Activated CD4-positive, alpha-beta T cell treated with anti-CD3 and anti-CD28 coated beads, Interleukin-2, amount 50 U/mL, for 24 hours (primary cell): ENCODE measurements around the gene PFKFB2.

Source experiments
- DNase-seq, 2 donors: peaks; one replicate each; pipeline ENCODE4 v3.0.0-alpha.2; 2020; ENCODE audit warnings: low read depth in 1 of 2, low spot score in 1 of 2

PFKFB2 gene

GRCh38 chr1:207052911-207053769 is at the start of gene PFKFB2:
Gene PFKFB2 (plus strand): TSS chr1:207053275. CDS start chr1:207054718, 1,443 bp downstream.
- peak; percentile 88 to 91 for DNase-seq

GRCh38 chr1:207004931-207005830 is 47.9 kb upstream of the PFKFB2 start:
- peak in 1 of 2 donors; percentile 25 for DNase-seq

GRCh38 chr1:207006083-207006482 is 47.0 kb upstream of the PFKFB2 start:
- no peak for DNase-seq

- no peak for DNase-seq
These were observed 46.2 kb upstream of the PFKFB2 start for GRCh38 chr1:207006914-207007313.

- no peak for DNase-seq
These were observed 45.6 kb upstream of the PFKFB2 start for GRCh38 chr1:207007352-207008033.

GRCh38 chr1:207009182-207009850 is 43.8 kb upstream of the PFKFB2 start:
- DNase-seq = no peak

GRCh38 chr1:207009945-207010344 is 43.1 kb upstream of the PFKFB2 start:
- no peak for DNase-seq

- no peak for DNase-seq
These were observed 42.3 kb upstream of the PFKFB2 start for GRCh38 chr1:207010726-207011125.

- DNase-seq = no peak
These were observed 39.6 kb upstream of the PFKFB2 start for GRCh38 chr1:207013321-207014085.

GRCh38 chr1:207014728-207015127 is 38.3 kb upstream of the PFKFB2 start:
- no peak for DNase-seq

GRCh38 chr1:207015791-207016190 is 37.3 kb upstream of the PFKFB2 start:
- no peak for DNase-seq

- DNase-seq = no peak
These were observed 35.2 kb upstream of the PFKFB2 start for GRCh38 chr1:207017615-207018559.

- DNase-seq = no peak
These were observed 34.4 kb upstream of the PFKFB2 start for GRCh38 chr1:207018707-207019106.

GRCh38 chr1:207019161-207019560 is 33.9 kb upstream of the PFKFB2 start:
- DNase-seq = no peak

GRCh38 chr1:207019661-207020060 is 33.4 kb upstream of the PFKFB2 start:
- DNase-seq = no peak

- DNase-seq = no peak
These were observed 32.9 kb upstream of the PFKFB2 start for GRCh38 chr1:207020065-207020708.

- DNase-seq = no peak
These were observed 32.4 kb upstream of the PFKFB2 start for GRCh38 chr1:207020709-207021107.

- DNase-seq = no peak
These were observed 31.8 kb upstream of the PFKFB2 start for GRCh38 chr1:207021139-207021861.
